Stimulated activated effector memory CD8-positive, alpha-beta T cell treated with anti-CD3 and anti-CD28 coated beads, Interleukin-12 subunit alpha, Interleukin-12 subunit beta, amount 100 ng/mL, for 72 hours (primary cell): ENCODE measurements around the gene PLOD2.

Experiments used
- ATAC-seq: fragments of 150-1000 bp; cut with Tn5 transposase; 2 replicates; pipeline ENCODE4 v1.10.0; 2021
- DNase-seq, 2 donors: peaks; one replicate each; pipeline ENCODE4 v3.0.0; 2021 to 2022; ENCODE audit warnings: low spot score in 2 of 2
- H3K27ac Mint-ChIP-seq: one replicate; pipeline ENCODE4 v1.8.0; 2022; ENCODE audit warnings: mild to moderate bottlenecking, mixed read lengths
- H3K36me3 Mint-ChIP-seq: one replicate; pipeline ENCODE4 v1.8.0; 2022; ENCODE audit warnings: mild to moderate bottlenecking, mixed read lengths
- H3K4me1 Mint-ChIP-seq: one replicate; pipeline ENCODE4 v1.8.0; 2022; ENCODE audit warnings: mixed read lengths
- H3K4me3 Mint-ChIP-seq: one replicate; pipeline ENCODE4 v1.8.0; 2022; ENCODE audit warnings: mild to moderate bottlenecking, mixed read lengths
- H3K9me3 Mint-ChIP-seq: one replicate; pipeline ENCODE4 v1.8.0; 2022; ENCODE audit warnings: mixed read lengths

PLOD2 gene

DNA sequence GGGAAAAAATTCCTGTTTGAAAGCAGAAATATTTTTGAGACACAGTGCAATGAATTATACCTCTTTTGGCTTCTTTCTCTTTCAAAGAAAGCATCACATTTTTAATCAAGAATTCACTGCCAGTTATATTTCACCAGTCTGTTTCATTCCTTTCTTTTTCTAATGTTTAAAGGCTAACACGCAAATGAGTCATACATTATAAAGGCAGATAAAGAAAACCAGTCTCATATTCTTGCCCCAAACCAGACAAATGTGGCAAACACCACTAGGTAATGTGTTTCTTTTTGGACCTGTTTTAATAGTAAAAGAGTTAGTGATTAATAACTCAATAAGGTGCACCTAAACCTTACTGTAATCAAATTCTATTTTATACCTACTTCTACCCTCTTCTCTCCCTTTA lies 83.8 kb downstream of the PLOD2 start:
- Mint-ChIP-seq H3K4me1 (no peaks in the 10 kb centered on the region), H3K9me3 (no peaks in the 10 kb centered on the region), H3K27ac (no peak overlapping the region), H3K36me3 (no peaks in the 10 kb centered on the region), H3K4me3 (no peak overlapping the region)
- ATAC-seq (no peak), DNase-seq (no peak)

DNA sequence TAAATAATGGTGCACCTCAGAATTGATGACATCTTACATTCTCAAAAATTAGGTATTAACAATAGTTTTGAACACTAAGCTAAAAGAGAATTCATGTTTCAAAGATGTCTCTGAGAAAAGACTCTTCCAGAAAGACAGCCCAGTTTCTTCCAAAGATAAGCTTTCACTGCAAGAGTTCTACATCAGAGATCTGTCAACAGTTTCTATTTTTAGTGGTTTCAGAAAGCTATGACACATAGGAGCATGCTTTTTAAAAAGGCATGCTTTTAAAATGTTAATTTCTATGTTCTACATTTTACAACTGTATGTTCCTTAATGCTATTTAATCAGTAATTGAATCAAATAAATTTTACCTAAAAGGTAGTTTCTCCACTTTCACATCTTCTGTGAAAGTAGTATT lies 88.2 kb downstream of the PLOD2 start:
- Mint-ChIP-seq H3K9me3 (no peaks in the 10 kb centered on the region), H3K4me1 (no peaks in the 10 kb centered on the region), H3K27ac (no peak overlapping the region), H3K4me3 (no peak overlapping the region), H3K36me3 (no peaks in the 10 kb centered on the region)
- ATAC-seq (no peak), DNase-seq (no peak)

DNA sequence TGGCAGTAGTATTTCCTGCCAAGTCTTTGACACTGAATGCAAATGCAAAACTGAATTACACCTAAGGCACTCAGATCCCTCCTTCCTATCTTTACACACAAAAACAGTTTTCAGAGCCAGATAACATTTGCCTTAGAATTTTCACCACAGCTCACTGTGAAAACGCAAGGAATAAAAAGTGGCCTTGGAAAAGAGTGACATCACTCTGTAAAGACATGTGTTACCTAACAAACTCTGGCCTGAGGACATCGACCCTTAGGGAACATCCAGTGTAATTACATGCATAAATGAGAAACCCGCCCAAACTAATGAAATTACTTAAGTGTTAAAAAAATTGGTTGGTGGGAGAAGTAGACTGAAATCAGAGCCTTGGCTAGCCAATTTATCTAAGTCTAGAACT lies 88.9 kb downstream of the PLOD2 start:
- H3K4me3 Mint-ChIP-seq = no peak overlapping the region
- ATAC-seq (no peak), DNase-seq (no peak)
- no peaks in the 10 kb centered on the region for H3K36me3 Mint-ChIP-seq
- no peaks in the 10 kb centered on the region for H3K4me1 Mint-ChIP-seq
- H3K27ac Mint-ChIP-seq = no peak overlapping the region
- H3K9me3 Mint-ChIP-seq = no peaks in the 10 kb centered on the region

DNA sequence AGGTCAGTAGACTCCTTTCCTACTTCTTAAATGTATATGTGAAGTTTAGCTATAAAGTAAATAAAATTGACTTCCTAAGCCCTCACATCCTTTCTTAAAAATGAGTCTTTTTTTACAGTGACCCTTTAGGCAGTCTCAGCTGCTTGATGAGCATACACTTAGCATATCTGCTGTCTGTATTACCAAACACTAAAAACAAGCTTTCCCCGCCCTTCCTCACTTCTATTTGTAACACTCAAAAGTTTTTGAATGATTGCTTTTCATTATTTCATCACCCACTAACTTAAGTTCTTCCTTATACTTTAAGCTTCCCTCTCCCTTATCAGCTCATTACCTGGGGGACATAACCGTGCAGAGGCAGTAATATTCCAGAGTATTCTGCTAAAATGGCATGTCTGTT lies 89.4 kb downstream of the PLOD2 start:
- H3K4me1 Mint-ChIP-seq = no peaks in the 10 kb centered on the region
- H3K36me3 Mint-ChIP-seq = no peaks in the 10 kb centered on the region
- H3K9me3 Mint-ChIP-seq = no peaks in the 10 kb centered on the region
- ATAC-seq = no peak
- DNase-seq = no peak
- H3K27ac Mint-ChIP-seq = no peak overlapping the region
- H3K4me3 Mint-ChIP-seq = no peak overlapping the region

DNA sequence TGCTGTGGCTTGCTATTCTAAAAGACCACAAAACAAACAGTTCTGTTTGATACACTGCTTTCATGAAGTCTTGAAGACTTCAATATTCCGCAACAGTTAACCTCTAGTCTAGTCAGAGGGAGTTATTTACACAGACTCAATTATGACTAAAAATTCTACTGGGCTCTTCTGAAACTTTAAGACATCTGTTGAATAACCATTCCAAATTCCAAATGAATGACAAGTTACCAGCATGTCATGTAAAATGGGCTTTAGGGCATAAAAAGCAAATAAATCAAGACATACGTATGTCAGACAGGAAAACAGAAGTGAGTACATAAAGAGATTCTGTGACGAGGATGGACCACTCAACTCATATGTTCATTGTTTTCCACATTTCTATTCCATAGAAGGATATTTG lies 93.9 kb downstream of the PLOD2 start:
- H3K36me3 Mint-ChIP-seq = no peaks in the 10 kb centered on the region
- H3K9me3 Mint-ChIP-seq = no peaks in the 10 kb centered on the region
- no peak overlapping the region for H3K27ac Mint-ChIP-seq
- ATAC-seq (no peak), DNase-seq (no peak)
- H3K4me1 Mint-ChIP-seq = no peaks in the 10 kb centered on the region
- H3K4me3 Mint-ChIP-seq = no peak overlapping the region

DNA sequence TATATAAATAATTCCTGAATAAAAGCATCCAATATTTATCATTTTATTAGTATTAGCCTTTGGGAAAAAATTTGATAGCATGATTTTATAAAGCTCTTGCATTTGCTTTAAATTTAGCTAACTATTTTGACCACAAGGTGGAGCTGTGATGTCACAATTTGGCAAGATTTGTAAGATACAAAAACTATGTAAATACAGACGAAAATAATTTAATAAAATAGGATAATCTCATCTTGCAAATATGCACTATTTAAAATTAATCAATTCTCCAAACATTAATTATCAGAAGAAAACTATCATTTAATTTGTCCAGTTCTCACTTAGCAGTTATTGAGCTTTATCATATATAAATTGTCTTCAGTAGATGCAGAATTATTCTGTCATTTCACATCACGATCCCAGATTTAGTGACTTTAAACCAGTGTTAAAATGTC lies 95.4 kb downstream of the PLOD2 start:
- no peaks in the 10 kb centered on the region for H3K36me3 Mint-ChIP-seq
- no peaks in the 10 kb centered on the region for H3K4me1 Mint-ChIP-seq
- H3K9me3 Mint-ChIP-seq = no peaks in the 10 kb centered on the region
- no peak for ATAC-seq
- no peak for DNase-seq
- H3K4me3 Mint-ChIP-seq = no peak overlapping the region
- H3K27ac Mint-ChIP-seq = no peak overlapping the region

DNA sequence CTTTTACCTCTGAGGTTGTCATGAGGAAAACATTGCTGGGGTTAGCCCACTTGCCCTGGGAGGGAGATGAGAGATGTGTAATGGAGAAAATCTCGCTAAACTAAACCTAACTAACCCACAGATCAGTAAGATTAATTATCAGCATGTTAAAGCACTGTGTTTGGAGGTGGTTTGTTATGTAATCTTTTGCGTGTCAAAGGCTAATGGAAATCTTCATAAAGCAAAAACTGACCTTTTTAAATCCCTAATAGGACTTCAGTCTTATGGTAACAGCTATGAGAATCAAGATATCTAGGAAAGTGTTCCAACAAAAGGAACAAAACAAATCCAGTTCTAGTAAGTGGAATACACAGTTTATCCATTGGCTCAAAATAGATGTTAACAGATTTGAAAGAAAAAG lies 102.7 kb downstream of the PLOD2 start:
- H3K27ac Mint-ChIP-seq = no peak overlapping the region
- no peaks in the 10 kb centered on the region for H3K4me1 Mint-ChIP-seq
- H3K9me3 Mint-ChIP-seq = no peaks in the 10 kb centered on the region
- H3K4me3 Mint-ChIP-seq = no peak overlapping the region
- H3K36me3 Mint-ChIP-seq = no peaks in the 10 kb centered on the region
- ATAC-seq (no peak), DNase-seq (no peak)

DNA sequence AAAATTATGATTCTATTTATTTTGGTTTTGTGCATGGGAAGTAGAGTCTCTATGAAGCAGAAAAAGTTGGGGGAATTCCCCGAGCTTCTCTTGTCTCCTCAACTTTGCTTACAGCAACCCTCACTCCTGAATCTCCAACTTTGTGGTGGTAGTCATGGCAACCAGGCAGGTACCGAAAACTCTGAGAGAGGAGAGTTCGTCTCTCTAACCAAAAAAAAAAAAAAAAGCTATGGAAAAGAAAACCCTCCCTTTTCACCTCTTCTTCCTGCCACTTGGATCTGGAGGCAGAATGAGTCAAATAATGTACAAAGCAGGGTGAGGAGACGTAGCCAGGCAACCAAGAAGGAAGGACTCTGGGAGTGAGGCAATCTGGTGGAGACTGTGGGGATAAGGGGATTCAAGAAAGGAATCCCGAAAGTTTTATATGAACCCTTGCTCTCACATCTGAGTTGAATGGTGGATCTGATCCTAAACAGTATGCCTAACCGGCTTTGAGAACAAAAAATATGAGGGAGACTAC lies 108.1 kb downstream of the PLOD2 start:
- peaks cover 3% of the 10 kb centered on the region for H3K9me3 Mint-ChIP-seq
- ATAC-seq = no peak
- no peaks in the 10 kb centered on the region for H3K36me3 Mint-ChIP-seq
- no peaks in the 10 kb centered on the region for H3K4me1 Mint-ChIP-seq
- DNase-seq = no peak
- no peak overlapping the region for H3K27ac Mint-ChIP-seq
- no peak overlapping the region for H3K4me3 Mint-ChIP-seq

DNA sequence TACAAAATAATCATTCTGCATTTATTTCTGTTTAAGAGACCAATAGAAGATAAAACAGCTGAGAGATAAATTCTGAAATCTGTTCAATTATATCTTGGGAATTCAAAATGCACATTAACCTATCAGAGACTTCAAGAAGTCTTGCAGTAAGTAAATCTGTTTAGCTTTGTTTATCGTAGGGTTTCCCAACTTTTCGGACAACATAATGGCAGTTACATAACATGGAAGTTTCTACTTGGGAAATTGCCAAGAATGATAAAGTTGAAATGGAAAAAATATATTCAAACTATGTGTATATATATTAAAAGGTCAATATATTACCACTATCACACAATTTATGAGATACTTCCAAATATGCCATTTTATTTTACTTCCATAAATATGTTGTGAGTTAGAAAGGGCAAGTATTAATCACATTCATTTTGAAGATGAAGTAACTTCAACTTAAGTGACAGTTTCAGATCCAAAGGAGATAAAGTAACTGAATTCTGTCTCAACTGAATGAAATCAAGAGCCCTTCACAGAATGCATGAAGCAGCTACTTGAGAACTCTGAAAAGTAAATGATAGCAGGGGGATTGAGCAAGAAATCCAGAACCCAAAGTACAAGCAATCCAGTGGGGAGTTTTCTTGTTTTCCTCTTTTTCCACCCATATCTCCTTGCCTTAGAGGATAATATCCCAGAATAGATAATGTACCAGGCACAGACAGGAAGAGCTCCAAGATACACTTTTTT lies 108.8 kb downstream of the PLOD2 start:
- no peaks in the 10 kb centered on the region for H3K4me1 Mint-ChIP-seq
- no peak overlapping the region for H3K4me3 Mint-ChIP-seq
- no peaks in the 10 kb centered on the region for H3K36me3 Mint-ChIP-seq
- no peak overlapping the region for H3K27ac Mint-ChIP-seq
- no peak for ATAC-seq
- DNase-seq = no peak
- H3K9me3 Mint-ChIP-seq = peaks cover 3% of the 10 kb centered on the region

DNA sequence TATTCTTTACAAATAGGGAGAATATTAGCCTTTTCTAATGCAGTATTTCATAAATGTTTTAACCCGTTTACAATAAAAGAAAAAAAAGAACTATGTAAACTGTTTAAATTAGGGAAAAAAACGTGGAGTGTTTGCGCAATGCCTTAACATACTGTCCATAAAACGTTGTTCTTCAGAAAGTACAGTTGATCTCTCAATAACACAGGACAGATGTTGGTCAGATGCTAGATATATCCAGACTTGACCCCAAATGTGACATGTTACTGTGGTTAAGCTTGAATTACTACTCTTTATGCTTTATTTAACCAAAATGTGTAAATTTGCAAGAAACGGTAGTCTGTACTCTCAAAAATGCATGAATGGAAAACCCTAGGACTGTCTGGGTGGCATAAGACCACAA lies 110.3 kb downstream of the PLOD2 start:
- Mint-ChIP-seq H3K4me3 (no peak overlapping the region), H3K27ac (no peak overlapping the region), H3K36me3 (no peaks in the 10 kb centered on the region), H3K4me1 (no peaks in the 10 kb centered on the region), H3K9me3 (peaks cover 3% of the 10 kb centered on the region)
- DNase-seq = no peak
- no peak for ATAC-seq

DNA sequence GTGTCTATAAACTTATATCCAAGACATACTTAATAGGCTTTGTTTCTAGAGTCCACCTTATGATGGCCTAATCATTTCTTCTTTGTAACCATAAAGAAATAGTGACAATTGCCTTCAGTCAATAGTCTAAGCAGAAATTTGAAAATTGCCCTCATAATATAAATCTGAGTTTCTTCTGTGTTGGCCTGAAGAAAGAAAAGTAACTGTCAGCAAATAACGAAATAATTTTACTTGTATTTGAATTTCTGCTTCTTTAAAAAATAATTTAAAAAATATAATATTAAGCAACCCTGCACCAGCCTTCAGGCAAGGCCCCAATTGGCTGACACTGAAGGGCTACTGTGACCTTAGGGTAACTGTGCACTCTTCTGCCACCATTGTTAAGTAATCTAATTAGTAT lies 113.5 kb downstream of the PLOD2 start:
- H3K9me3 Mint-ChIP-seq = peaks cover 5% of the 10 kb centered on the region
- ATAC-seq (no peak), DNase-seq (no peak)
- no peak overlapping the region for H3K4me3 Mint-ChIP-seq
- no peaks in the 10 kb centered on the region for H3K36me3 Mint-ChIP-seq
- H3K4me1 Mint-ChIP-seq = no peaks in the 10 kb centered on the region
- H3K27ac Mint-ChIP-seq = no peak overlapping the region

DNA sequence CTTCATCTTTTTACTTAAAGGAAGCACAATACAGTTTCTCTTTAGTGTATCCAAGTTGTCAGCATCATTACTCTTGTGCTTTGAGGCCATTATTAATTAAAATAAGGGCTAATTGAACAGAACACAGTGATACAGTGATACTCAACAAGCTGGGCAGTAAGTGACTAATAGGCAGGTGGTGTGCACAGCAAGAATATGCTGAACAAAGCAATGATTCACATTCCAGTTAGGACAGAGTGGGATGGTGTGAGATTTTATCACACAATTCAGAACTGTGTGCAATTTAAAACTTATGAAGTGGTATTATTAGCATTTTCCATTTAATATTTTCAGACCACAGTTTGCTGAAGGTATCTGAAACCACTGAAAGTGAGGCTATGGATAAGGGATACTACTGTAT lies 116.9 kb downstream of the PLOD2 start:
- Mint-ChIP-seq H3K4me3 (no peak overlapping the region), H3K36me3 (no peaks in the 10 kb centered on the region), H3K4me1 (no peaks in the 10 kb centered on the region), H3K9me3 (peaks cover 5% of the 10 kb centered on the region), H3K27ac (no peak overlapping the region)
- no peak for DNase-seq
- no peak for ATAC-seq

DNA sequence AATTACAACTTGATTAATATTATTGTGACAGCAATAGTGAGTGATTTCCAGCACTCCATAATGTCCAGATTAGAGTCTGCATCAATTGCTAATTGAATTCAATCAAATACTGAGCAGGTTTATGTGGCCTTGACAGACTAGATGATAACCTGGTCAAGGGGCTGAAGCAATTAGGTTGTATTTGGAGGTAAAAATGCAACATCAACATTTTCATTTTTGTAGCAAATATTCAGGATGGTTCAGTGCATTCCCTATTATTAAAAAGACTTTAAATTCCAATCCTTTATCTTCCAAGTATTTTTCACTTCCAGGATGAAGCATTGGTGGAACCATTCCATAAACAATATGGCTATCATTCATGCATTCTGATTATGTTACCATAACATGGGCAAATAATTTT lies 120.4 kb downstream of the PLOD2 start:
- Mint-ChIP-seq H3K4me1 (no peaks in the 10 kb centered on the region), H3K9me3 (peaks cover 5% of the 10 kb centered on the region), H3K36me3 (no peaks in the 10 kb centered on the region), H3K27ac (no peak overlapping the region), H3K4me3 (no peak overlapping the region)
- no peak for DNase-seq
- no peak for ATAC-seq

DNA sequence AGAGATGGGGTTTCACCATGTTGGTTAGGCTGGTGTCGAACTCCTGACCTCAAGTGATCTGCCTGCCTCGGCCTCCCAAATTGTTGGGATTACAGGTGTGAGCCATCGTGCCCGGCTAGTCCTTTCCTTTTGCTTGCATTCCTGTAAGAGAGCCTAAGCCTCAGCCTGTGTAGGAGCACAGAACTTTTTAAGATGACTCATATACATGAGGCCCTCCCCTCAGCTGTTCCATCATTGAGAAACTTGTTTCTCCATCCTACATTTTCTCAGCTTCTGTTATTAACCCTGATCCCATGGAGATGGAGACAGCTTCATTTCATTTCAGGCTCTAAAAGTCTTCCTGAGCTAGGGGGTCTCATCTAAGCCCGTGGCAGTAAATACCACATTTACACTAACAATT lies 123.3 kb downstream of the PLOD2 start:
- no peak overlapping the region for H3K27ac Mint-ChIP-seq
- H3K36me3 Mint-ChIP-seq = no peaks in the 10 kb centered on the region
- H3K4me1 Mint-ChIP-seq = no peaks in the 10 kb centered on the region
- no peak overlapping the region for H3K4me3 Mint-ChIP-seq
- peaks cover 5% of the 10 kb centered on the region for H3K9me3 Mint-ChIP-seq
- DNase-seq (no peak), ATAC-seq (no peak)

DNA sequence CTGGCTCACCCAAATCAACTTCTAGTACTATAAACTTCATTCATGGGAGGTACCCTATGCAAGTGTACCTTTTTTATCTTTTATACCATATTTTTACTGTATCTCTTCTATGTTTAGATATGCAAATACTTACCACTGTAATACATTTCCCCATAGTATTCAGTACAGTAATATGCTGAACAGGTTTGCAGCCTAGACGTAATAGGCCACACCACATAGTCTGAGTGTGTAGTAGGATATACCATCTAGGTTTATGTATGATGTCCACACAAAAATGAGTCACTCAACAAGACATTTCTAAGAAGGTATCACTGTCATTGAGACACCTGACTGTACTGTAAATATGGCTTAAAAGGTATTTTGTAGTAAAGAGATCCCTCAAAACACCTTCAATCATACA lies 124.7 kb downstream of the PLOD2 start:
- Mint-ChIP-seq H3K9me3 (peaks cover 10% of the 10 kb centered on the region), H3K4me3 (no peak overlapping the region), H3K36me3 (no peaks in the 10 kb centered on the region), H3K4me1 (no peaks in the 10 kb centered on the region), H3K27ac (no peak overlapping the region)
- DNase-seq (no peak), ATAC-seq (no peak)

DNA sequence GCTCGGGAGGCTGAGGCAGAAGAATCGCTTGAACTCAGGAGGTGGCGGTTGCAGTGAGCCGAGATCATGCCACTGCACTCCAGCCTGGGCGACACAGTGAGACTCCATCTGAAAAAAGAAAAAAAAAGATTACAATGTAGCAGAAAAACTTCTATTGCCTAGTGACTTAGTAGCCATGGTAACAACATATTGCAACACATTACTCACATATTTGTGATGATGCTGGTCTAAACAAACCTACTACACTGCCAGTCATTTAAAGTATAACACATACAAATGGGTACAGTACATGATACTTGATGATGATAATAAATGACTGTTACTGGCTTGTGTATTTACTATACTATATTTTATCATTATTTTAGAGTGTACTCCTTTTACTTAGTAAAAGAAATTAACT lies 125.6 kb downstream of the PLOD2 start:
- no peaks in the 10 kb centered on the region for H3K4me1 Mint-ChIP-seq
- DNase-seq (no peak), ATAC-seq (no peak)
- H3K27ac Mint-ChIP-seq = no peak overlapping the region
- no peak overlapping the region for H3K4me3 Mint-ChIP-seq
- peaks cover 13% of the 10 kb centered on the region for H3K9me3 Mint-ChIP-seq
- no peaks in the 10 kb centered on the region for H3K36me3 Mint-ChIP-seq

DNA sequence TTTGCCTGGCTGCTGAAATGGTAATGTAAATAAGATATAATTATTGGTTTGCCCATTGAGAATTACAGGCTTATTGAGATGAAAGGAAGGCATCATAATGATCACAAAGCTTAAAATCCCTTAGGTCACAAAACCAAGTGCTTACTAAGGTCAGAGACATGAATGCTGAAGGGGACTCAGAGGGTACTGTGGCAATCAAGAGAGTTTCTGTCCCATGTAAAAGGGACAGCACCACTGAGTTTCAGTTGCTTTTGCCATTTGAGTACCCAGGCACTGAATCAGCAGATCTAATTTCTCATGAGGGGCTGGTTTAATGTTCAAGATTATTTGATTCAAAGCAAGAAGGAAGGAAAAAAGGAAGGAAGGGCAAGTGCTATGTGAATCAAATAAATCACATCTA lies 127.0 kb downstream of the PLOD2 start:
- no peak for DNase-seq
- no peak overlapping the region for H3K4me3 Mint-ChIP-seq
- no peak for ATAC-seq
- H3K27ac Mint-ChIP-seq = no peak overlapping the region
- no peaks in the 10 kb centered on the region for H3K36me3 Mint-ChIP-seq
- H3K9me3 Mint-ChIP-seq = peaks cover 13% of the 10 kb centered on the region
- H3K4me1 Mint-ChIP-seq = no peaks in the 10 kb centered on the region
